Skin epidermis (tissue), 12 donors: ENCODE data around the gene CPXCR1.
"Not testable (repeated sequence)": the region's sequence is repeated elsewhere in the genome, so short reads cannot be mapped to it uniquely, and the experiment has no call there.

ENCODE experiments used
- H3K27ac ChIP-seq, 21 experiments: fragments of 200-600 bp; sonication (generic) in 11 of 21; one replicate each; pipeline ENCODE4 v1.5.0; 2020; ENCODE audit warnings: mild to moderate bottlenecking in 3 of 21, inconsistent platforms in 2 of 21, moderate library complexity in 2 of 21
- H3K4me3 ChIP-seq, 7 experiments: fragments of 200-600 bp; sonication (generic) in 2 of 7; one replicate each; pipeline ENCODE4 v1.5.0; 2020; ENCODE audit warnings: inconsistent platforms in 2 of 7, mild to moderate bottlenecking in 2 of 7, moderate library complexity in 1 of 7

The CPXCR1 gene

GRCh38 chrX:88746925-88747324 lies at the start of gene CPXCR1:
Gene CPXCR1, plus strand, starts transcription at chrX:88747225. Its CDS starts 6,190 bp downstream, at chrX:88753415.
- H3K27ac ChIP-seq, result no peak within 1 kb of the TSS
- no peak within 1 kb of the TSS for H3K4me3 ChIP-seq

GRCh38 chrX:88735835-88736234 lies 11.2 kb upstream of the CPXCR1 start:
- Histone ChIP-seq H3K27ac (no peak overlapping the region), H3K4me3 (no peak overlapping the region)

GRCh38 chrX:88746215-88746614 lies 810 bp upstream of the CPXCR1 start:
- H3K27ac ChIP-seq, H3K4me3 ChIP-seq: not testable (repeated sequence)

- not testable (repeated sequence) for H3K4me3 ChIP-seq, H3K27ac ChIP-seq
Observed at GRCh38 chrX:88752339-88752738, 5.3 kb downstream of the CPXCR1 start.

GRCh38 chrX:88789825-88790224 lies 42.8 kb downstream of the CPXCR1 start:
- no peak overlapping the region for H3K4me3 ChIP-seq
- H3K27ac ChIP-seq, result no peak overlapping the region
